Measurements from ENCODE around the gene EIF4B.
"Not testable (repeated sequence)": the region's sequence is repeated elsewhere in the genome, so short reads cannot be mapped to it uniquely, and the experiment has no call there.

Gene EIF4B, protein sequence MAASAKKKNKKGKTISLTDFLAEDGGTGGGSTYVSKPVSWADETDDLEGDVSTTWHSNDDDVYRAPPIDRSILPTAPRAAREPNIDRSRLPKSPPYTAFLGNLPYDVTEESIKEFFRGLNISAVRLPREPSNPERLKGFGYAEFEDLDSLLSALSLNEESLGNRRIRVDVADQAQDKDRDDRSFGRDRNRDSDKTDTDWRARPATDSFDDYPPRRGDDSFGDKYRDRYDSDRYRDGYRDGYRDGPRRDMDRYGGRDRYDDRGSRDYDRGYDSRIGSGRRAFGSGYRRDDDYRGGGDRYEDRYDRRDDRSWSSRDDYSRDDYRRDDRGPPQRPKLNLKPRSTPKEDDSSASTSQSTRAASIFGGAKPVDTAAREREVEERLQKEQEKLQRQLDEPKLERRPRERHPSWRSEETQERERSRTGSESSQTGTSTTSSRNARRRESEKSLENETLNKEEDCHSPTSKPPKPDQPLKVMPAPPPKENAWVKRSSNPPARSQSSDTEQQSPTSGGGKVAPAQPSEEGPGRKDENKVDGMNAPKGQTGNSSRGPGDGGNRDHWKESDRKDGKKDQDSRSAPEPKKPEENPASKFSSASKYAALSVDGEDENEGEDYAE

DNA sequence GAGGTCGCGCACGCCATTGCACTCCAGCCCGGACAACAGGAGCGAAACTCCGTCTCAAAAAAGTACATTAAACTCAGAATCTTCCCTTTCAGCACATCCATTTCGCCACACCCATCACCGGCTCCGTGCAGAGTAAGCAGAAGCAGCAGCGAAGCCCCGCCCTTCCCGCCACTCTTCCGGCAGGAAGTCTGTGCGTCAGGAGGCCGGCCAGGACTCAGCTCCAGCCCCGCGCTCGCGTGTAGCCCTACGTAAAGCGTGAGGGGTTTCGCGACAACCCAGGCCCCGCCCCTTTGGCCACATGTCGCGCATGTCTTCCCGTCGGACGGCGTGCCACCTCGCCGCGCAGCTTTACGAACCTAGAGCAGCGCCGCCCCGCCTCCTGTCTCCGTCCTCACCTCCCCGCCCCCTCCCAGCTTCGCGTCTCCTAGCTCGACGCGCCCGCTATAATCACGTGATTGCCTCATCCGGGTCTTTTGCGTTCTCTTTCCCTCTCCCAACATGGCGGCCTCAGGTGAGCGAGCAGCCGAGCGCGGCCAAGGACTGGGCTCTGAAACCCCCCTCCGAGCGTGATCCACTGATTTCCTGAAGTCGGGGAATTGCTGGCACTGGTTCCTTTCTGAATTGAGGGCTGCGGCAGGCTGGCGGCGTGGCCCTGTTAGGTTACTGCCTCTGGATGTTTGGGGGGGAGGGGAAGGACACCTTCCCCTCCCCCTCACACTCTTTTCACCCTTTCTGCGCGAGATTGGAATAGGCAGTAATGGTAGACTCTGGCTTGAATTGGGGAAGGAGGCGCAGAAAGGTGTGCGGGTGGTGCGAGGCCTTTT is at the start of gene EIF4B:
EIF4B (plus strand) TSS at position 471 of the 824 bp plus-strand sequence; CDS start at position 499, 28 bp downstream.
- DNase-seq, result peak; percentile 89 to 100 (median 99)

DNA sequence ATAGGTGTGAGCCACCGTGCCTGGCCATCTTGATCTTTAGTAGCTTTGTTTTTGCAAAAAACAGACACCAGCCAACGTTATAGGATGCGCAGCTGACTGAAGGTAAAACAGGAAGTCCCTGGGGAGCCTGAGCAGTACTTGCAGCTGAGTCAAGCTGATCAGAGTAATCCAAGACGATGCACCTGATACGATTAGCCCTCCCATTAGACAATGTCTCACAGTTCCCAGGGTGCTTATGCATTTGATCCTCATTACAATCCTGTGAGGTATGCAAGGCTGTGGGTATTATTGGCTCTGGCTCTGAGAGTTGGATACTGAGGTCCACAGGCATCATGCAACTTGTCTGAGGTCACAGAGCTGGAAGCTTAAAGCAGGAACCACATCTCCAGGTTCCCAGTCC is 49.3 kb upstream of the EIF4B start:
- no peak for DNase-seq

- no peak for DNase-seq
These were observed 41.5 kb upstream of the EIF4B start for GRCh38 chr12:52964556-52965336.

GRCh38 chr12:52965337-52965731 is 40.9 kb upstream of the EIF4B start:
- no peak for DNase-seq

GRCh38 chr12:52969166-52969795 is 37.0 kb upstream of the EIF4B start:
- no peak for DNase-seq

DNA sequence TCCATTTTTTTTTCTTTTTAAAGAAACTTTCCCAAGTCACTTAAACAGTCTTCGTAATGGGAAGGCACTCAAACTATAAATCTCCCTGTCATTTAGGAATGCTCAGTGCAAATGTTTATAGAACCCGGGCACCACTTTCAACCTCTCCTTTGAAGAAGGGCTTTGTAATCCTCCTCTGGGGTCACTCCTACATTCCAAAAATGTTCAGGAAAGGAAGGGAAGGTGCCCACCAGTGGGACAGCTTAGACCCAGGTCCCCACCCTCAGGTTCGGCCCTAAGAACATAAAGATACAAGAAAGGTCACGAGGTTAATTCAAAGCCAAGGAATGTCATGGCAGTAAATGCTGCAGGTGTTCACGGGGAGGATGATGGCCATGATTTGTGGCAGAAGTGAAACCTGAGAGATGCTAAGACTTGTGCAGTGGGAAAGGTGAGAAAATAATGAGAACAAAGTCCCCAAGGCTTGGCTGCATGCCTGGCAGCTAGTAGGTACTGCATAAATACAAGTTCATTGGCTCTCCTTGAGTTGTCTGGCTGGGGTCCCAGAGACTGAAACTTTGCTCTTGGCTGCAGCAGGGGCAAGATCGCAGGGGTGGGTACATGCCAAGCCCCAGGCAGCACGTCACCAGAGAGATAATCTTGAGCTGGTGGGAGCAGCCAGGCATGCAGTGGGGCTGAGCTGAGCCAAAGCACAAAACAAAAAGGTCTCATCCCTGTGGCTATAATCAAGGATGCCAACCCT is 36.3 kb upstream of the EIF4B start:
- peak in 2 of 58 donors; percentile 19 to 22 for DNase-seq

GRCh38 chr12:52971679-52972329 is 34.5 kb upstream of the EIF4B start:
- no peak for DNase-seq

GRCh38 chr12:52975204-52975603 is 31.1 kb upstream of the EIF4B start:
- DNase-seq, result no peak

GRCh38 chr12:52975820-52976573 is 30.3 kb upstream of the EIF4B start:
- peak in 14 of 58 donors; percentile 2 to 69 (median 10) for DNase-seq

GRCh38 chr12:52976574-52977071 is 29.6 kb upstream of the EIF4B start:
- no peak for DNase-seq

- no peak for DNase-seq
These were observed 29.1 kb upstream of the EIF4B start for GRCh38 chr12:52977170-52977569.

DNA sequence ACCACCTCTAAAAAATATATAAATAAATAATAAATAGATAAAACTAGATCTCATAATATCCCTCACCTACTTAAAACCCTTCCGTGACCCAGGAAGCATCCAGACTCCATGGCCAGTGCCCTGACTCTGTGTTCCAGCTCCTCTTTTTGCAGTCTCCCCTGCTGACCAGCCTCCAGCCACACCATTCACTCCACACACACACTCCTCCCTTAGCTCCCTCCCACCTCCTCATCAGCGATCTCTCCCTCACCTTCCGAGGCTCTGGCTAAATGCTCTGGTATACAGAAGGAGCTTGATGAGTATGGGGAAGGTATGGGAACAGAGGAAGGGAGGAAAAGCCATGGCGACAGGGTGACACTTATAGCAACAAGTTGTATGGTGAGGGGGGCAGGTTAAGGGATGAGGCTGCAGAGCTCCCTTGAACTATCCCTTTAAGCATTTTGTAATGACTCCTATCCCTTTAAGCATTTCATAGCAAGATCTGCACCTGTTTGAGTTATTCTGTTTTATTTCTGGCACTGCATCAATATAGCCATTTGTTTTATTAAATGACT is 26.1 kb upstream of the EIF4B start:
- no peak for DNase-seq

DNA sequence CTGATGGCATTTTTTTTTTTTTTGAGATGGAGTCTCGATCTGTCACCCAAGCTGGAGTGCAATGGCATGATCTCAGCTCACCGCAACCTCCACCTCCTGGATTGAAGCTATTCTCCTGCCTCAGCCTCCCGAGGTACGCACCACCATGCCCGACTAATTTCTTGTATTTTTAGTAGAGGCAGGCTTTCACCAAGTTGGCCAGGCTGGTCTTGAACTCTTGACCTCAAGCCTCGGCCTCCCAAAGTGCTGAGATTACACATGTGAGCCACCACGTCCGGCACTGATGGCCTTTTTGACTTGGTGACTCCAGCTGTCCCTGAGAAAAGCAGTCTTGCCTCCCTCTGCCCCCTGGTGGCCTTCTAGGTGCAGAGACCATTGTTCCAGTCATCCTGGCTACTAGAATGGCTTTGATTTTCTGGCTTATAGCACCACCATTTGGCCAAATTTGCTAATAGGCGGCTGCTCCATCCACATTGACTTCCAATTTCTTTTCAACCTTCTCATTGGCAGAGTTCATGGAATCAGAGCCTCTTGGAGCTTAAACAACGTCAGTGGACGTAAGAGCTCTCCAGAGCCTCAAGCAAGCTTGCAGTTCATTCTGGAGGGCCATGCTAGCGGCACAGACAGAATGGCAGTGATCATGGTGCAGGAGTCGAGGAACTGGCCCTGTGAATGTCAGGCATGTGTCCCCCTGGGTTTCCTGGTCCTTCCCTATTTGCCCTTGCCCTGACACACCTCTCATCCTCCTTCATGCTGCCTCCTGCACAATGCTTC is 25.4 kb upstream of the EIF4B start:
- peak in 56 of 58 donors; percentile 8 to 87 (median 70) for DNase-seq

DNA sequence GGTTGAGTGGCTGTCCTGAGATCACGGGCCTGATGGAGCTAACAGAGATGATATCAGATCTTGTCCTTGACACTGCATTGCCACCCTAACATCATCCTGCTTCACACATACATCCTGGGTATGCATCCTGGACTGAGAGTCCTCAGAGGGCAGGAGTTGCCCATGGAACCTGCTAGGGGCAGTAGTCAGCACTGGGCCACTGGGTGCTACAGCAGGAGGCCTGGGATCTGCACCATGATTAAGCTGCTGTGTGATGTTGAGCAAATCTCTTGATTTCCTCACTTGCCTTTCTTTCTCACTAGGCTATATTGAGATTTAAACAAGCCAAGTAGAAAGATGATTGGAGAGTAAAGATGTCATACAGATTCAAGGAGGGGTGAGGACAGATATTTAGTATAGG is 22.1 kb upstream of the EIF4B start:
- no peak for DNase-seq

DNA sequence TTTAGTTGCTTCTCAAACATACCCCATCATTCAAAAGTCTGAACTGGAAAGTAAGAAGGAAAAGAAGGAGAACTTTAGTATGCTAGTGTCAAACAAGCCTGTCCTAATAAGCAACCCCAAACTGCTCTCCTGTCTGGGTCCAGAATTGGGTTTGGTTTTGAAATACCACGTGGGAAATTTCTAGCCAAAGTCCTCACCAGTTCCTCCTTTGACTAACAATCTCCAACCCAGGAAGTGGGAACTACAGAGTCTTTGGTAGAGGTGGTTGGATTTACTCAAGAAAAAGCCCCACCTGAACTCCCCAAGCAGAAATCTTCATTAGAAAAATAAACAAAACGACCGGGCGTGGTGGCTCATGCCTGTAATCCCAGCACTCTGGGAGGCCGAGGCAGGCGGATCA is 17.4 kb upstream of the EIF4B start:
- no peak for DNase-seq

DNA sequence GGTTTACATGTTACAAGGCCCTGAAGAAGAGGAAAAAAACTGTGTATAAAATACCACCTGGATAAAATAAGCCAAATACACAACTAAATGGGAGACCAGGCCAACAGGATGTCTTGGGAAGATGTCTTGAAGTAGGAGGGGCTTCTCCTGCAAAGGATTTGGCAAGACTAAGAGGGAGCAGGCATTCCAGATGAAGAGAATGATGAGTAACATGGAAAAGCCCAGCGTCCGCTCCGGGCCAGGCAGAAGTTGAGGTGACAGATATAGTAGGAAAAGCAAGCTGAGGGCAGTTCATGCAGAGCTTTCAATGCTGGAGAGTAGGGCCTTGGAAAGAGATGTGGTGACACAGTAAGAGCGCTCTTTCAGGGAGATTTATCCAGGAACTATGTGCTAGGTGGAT is 16.1 kb upstream of the EIF4B start:
- no peak for DNase-seq

GRCh38 chr12:52992240-52992639 is 14.0 kb upstream of the EIF4B start:
- not testable (repeated sequence) for DNase-seq
